AG10803 (cell line): Measurements from ENCODE around the gene C19orf67.

ENCODE experiments used
- DNase-seq: peaks from one replicate; pipeline ENCODE4 v3.0.0; 2010; ENCODE audit warnings: low read depth
- H3K4me3 ChIP-seq: 2 replicates; pipeline ENCODE4 v1.5.1; 2011; ENCODE audit warnings: mild to moderate bottlenecking, low read length, control low read depth
- CTCF ChIP-seq: conservative IDR thresholded peaks from 2 replicates; pipeline ENCODE4 v1.5.1; 2011; ENCODE audit warnings: mild to moderate bottlenecking, low read length, control low read depth, inconsistent platforms

C19orf67 gene

GRCh38 chr19:14114439-14114838 lies 28.9 kb upstream of the C19orf67 start:
- no peak for DNase-seq
- no peak for TF ChIP-seq CTCF
- H3K4me3 ChIP-seq: no peak overlapping the region

- TF ChIP-seq CTCF: no peak
- no peak overlapping the region for H3K4me3 ChIP-seq
- DNase-seq: no peak
Observed at GRCh38 chr19:14113762-14114414, 28.3 kb upstream of the C19orf67 start.

- DNase-seq: no peak
- TF ChIP-seq CTCF: no peak
- peak overlapping the region; percentile 24 for H3K4me3 ChIP-seq
Observed at GRCh38 chr19:14112809-14113385, 27.3 kb upstream of the C19orf67 start.

- DNase-seq: no peak
- no peak for TF ChIP-seq CTCF
- H3K4me3 ChIP-seq: peak overlapping the region; percentile 3; the same call in 1 of the 2 replicates
Observed at GRCh38 chr19:14112051-14112808, 26.6 kb upstream of the C19orf67 start.

- no peak for TF ChIP-seq CTCF
- DNase-seq: no peak
- no peak overlapping the region for H3K4me3 ChIP-seq
Observed at GRCh38 chr19:14111486-14111885, 25.9 kb upstream of the C19orf67 start.

- H3K4me3 ChIP-seq: no peak overlapping the region
- TF ChIP-seq CTCF: no peak
- DNase-seq: no peak
Observed at GRCh38 chr19:14110650-14111049, 25.1 kb upstream of the C19orf67 start.
